GM13976 (cell line): ENCODE measurements around the gene C16orf54.
A peak's percentile ranks its signal among the peaks of the same experiment; 100 is the strongest.
"Not testable (repeated sequence)": the region's sequence is repeated elsewhere in the genome, so short reads cannot be mapped to it uniquely, and the experiment has no call there.

Experiments used
- DNase-seq: peaks from one replicate; pipeline ENCODE4 v3.0.0; 2012; ENCODE audit warnings: low spot score
- in situ Hi-C: fragments of 300-500 bp; cut with MboI; formaldehyde crosslinking; loops from one replicate; pipeline ENCODE4 v1.12.0; 2022; ENCODE audit warnings: low sequenced_read_pairs, mixed read lengths, inconsistent platforms; ENCODE audit not compliant: unreplicated experiment
- TF ChIP-seq, protein P1 (sequence below): IDR thresholded peaks from 2 replicates; pipeline ENCODE4 v1.5.1; 2012; ENCODE audit warnings: borderline replicate concordance, mild to moderate bottlenecking; ENCODE audit not compliant: insufficient read depth; ENCODE audit errors: extremely low read depth, missing control alignments, control extremely low read depth

Gene C16orf54, protein sequence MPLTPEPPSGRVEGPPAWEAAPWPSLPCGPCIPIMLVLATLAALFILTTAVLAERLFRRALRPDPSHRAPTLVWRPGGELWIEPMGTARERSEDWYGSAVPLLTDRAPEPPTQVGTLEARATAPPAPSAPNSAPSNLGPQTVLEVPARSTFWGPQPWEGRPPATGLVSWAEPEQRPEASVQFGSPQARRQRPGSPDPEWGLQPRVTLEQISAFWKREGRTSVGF

DNA sequence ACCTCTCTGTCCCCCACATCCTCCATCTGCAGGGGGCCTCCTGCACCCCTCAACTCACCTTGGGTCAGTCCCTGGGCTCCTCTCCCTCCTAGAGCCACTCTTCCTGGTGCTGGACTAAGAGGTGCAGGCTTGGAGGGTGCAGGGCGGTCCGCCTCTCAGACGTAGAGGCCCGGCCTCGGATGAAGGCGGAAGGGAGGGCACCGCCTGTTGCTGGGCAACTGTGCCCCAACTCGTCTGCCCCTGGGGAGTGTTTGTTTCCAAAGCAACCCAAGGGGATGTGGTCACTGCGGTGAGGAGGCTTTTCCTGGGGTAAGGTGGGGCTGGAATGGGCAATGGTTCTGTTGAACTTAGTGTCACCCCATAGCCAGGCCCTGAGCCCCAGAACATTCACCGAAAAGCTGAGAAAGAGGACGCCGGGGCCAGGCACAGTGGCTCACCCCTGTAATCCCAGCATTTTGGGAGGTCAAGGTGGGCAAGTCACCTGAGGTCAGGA, at the start of gene C16orf54:
C16orf54 (minus strand) TSS at position 138 of the 493 bp plus-strand sequence. CDS start 1,039 bp downstream, outside the sequence.
- DNase-seq, result peak; percentile 73
- TF ChIP-seq, protein P1, sequence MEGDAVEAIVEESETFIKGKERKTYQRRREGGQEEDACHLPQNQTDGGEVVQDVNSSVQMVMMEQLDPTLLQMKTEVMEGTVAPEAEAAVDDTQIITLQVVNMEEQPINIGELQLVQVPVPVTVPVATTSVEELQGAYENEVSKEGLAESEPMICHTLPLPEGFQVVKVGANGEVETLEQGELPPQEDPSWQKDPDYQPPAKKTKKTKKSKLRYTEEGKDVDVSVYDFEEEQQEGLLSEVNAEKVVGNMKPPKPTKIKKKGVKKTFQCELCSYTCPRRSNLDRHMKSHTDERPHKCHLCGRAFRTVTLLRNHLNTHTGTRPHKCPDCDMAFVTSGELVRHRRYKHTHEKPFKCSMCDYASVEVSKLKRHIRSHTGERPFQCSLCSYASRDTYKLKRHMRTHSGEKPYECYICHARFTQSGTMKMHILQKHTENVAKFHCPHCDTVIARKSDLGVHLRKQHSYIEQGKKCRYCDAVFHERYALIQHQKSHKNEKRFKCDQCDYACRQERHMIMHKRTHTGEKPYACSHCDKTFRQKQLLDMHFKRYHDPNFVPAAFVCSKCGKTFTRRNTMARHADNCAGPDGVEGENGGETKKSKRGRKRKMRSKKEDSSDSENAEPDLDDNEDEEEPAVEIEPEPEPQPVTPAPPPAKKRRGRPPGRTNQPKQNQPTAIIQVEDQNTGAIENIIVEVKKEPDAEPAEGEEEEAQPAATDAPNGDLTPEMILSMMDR, result no peak
- in situ Hi-C loops, result no loop called here

DNA sequence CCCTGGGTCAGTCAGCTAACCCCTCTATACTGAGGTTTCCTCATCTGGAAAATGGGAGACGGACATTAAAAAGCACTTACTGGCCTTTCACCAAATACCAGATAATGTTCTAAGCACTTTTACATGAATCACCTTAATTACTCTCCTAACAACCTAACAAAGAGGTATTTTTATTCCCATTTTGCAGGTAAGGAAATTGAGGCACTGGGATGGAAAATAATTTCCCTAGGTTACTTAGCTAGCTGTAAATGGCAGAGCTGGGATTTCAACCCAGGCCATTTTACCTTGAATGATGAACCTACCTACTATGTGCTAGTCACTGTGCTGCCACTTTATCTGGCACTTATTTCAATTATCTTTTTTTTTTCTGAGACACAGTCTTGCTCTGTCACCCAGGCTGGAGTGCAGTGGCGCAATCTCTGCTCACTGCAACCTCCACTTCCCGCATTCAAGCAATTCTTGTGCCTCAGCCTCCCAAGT, 48.5 kb upstream of the C16orf54 start:
- TF ChIP-seq, protein P1, result no peak
- in situ Hi-C loops, result no loop called here
- no peak for DNase-seq

DNA sequence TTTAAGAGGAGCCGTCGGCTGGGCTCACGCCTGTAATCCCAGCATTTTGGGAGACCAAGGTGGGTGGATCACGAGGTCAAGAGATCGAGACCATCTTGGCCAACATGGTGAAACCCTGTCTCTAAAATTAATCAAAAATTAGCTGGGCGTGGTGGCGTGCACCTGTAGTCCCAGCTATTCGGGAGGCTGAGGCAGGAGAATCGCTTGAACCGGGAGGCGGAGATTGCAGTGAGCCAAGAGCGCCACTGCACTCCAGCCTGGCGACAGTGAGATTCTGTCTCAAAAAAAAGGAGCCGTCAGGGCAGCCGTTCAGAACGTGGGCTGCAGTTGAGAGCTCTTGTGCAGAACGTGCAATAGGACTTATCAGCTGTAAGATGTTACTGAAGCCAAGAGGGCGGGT, 47.4 kb upstream of the C16orf54 start:
- in situ Hi-C loops, DNase-seq: not testable (repeated sequence)

DNA sequence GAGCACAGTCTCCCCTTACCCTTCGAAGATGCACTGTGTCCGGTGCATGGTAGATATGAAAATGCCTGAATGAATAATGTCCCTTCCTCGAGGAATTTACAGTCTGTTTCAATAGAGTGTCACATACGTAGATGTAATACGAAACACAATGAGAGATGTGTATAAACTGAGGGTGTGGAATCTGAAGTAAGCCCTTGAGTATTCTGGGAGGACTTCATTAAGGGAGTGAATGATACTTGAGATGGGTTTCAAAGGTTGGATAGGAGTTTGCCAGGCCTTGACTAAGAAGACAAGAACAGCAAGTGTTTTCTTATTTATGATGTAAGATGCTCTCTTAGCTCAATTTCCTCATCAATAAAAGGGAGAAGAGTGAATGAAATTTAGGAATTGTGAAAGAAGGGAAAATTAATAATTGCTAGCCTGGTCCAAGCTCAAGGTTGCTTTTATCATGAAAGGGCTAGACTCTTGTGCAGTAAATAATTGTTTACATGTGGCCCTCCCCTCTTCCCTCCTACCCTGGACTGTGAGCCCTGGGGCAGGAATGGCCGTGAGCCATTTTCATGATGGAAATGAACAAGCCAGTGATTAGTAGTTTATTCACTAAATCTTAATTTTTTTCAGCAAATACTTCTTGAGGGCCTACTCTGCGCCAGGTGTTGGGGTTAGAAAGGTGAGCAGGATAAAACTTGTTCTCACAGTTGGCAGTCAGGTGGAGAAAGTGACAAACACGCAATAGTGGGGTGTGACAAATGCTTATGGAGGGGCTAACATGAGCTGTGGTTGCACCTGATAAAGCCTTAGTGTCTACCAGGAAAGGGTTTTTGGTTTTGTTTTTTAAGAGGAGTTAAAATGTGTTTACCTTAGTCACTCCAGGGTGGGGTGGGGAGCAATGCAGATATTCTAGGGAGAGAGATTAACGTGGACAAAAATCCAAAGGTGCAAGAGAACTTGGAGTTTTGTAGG, 46.3 kb upstream of the C16orf54 start:
- TF ChIP-seq, protein P1, result no peak
- in situ Hi-C loops, result no loop called here
- DNase-seq, result no peak

DNA sequence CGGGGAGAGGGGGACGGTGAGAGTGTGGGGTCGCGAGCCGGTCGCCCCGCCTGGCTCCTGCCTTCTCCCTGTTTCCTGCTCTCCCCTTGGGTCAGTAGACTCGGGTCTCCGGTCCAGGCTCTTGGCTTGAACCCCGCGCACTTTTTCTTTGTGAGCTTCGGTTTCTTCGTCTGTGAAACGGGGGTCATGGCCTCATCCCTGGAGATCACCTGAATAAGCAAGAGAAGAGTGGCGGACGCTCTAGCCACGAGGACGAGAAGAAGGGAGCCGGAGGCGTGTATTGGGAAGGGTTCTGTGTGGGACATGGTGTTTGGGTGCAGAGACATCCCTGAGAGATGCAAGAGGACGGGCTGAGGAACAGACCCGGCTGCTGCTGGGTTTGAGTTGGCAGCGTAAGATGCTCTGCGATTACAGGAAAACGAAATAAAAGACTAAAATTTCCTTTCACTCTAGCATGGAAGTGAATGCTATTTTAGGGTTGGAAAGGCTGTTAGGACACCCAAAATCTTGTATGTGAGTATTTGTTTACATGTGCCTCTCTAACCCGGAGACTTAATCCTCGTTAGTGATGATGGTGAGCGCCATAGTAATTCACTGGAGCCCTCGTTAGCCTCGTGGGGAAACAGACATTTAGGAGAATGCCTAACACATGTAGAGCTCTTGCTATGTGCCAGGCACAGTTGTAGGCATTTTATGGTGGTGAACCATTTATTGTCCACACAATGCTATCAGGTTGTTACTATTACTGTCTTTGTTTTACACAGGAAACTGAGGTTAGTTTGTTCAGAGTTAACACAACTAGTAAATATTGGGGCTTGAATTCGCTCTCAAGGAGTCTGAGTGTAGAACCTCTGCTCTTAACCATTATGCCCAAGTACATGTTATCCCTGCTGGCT, 45.4 kb upstream of the C16orf54 start:
- DNase-seq, result no peak
- TF ChIP-seq, protein P1, result no peak
- in situ Hi-C loops, result no loop called here

DNA sequence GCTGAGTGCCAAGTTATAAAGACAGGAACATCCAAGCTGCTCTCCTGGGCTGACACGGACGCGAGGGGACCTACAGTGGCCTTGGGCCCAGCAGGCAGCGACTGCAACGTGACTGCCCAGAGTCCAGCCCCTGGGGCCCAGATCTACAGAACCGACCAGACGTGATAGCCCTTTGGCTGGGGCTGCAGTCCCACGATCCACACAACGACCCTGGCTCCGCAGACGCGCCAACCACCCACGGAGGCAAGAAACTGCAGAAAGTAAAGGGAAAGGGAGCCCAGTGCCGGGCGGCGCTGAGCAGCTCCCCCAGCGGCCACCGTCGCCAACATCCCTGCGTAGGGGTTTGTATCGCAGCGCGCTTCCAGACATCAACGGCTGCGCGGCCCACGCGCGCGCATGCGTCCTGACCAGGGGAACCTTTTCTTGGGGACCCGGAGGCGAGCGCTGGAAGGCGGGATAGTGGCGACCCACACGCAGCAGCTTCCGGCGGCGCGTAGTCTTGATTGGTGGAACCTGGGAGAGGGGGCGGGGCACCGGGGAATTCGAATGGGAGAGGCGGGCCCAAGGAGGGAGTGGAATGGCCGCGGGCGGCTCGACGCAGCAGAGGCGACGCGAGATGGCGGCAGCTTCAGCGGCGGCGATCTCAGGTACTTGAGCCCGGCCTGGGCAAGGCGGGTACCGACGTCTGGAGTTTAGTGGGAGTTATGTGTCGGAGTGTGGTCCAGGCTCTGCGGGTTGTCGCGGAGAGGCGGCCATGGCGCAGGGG, 44.6 kb upstream of the C16orf54 start, which contains the start of gene KIF22:
KIF22 (plus strand) TSS at position 569 of the 766 bp plus-strand sequence; CDS start at position 578, 9 bp downstream.
- TF ChIP-seq, protein P1, result peak; percentile 85
- DNase-seq, result peak; percentile 100
- in situ Hi-C loops, result no loop called here
